HG02885 (cell line): ENCODE data around the gene MAST4.
A peak's percentile ranks its signal among the peaks of the same experiment; 100 is the strongest.

Experiments used
- ATAC-seq: cut with Tn5 transposase; IDR thresholded peaks from one replicate; pipeline ENCODE4 v1.9.1; 2021; ENCODE audit warnings: mild to moderate bottlenecking; ENCODE audit not compliant: unreplicated experiment, poor library complexity

The MAST4 gene

DNA sequence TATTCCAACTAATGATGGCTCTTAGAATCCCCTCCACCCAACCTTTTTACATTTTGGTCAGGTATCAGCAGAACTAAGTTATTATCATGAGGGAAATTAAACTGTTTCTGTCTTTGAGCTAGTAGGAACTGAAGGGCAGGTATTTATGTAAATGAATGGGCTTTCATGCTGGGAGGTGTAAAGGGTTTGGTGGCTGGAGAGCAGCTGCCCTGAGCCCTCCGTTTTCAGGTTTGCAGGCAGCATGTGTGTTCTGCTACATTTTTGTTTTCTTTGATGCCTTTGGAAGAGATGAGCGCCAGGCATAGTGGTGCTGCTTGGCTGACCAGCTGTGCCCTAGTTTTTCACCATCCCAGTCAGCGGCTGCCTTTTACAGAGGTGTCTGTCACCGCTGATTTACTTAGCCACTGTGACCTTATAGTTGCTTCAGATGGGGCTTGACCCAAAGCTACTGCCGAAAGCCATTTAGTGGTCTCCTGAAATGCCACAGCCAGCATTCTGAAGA is 231.9 kb downstream of the MAST4 start:
- peak; percentile 28 for ATAC-seq

DNA sequence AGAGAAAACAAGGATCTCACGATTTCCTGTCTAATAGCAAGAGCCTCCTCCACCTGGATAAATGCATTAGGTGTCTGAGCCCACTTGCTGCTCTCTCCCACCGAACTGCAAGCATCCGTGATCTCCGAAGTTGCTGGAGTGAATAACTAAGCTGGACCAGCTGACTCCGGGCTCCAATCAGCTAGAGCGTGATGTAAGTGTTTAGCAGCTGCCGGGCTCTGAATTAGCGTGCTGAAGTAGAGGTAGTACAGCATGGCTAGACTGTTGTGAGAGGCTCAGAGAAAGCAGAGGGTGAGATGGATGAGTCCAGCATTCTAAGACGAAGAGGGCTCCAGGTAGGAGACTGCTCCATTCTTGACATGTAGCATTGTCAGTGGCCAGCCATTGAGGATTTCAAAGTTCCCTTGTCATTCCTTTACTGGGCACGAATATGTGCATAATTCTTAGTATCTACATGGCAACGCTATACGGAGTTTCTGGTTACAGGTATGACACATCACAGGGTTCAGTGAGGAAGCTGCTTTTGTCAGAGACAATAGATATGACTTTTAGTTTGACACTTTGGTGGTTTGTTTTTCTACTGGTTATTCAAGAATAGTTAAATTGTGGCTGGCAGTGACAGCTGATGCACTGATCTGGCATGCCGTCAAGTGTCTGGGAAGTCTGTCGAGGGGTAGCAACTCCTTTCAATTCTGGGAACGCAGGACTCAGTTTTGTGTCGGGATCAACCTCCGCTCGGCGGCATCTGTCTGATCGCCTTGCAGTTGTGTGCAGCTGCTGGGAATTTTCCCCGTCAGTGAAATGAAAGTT is 232.6 kb downstream of the MAST4 start:
- ATAC-seq = peak; percentile 77

DNA sequence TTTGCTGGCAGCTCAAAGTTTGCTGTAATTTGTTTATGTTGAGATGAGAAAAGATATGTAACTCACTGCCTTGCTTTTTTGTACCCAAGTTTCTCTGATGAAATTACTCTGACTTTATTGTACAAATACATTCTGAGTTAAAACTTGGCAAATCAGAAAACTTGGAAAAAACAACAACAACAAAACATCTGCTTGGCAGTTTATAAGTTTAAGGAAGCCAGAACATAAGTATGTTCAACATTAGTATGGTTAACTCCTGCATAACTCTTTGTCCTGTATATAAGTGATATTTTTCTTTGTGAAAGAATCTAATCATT is 233.1 kb downstream of the MAST4 start:
- no peak for ATAC-seq

DNA sequence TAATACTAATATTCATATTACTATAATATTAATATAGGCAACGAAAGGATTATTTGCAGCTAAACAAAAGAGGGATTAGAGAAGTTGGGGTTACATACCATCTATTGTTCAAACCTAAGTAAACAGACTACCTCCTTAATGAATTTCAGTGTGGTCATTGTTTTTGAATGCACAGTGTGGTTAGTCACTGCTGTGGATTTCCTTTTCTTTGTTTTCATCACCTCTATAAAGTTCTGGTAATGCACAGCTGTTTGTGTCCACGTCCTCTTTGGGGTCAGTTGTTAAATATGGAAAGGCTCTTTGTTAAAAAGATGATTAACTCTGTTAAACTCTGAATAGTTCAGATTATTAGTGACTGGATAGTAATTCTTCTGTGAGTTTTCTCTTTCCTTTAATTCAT is 233.6 kb downstream of the MAST4 start:
- ATAC-seq = no peak

DNA sequence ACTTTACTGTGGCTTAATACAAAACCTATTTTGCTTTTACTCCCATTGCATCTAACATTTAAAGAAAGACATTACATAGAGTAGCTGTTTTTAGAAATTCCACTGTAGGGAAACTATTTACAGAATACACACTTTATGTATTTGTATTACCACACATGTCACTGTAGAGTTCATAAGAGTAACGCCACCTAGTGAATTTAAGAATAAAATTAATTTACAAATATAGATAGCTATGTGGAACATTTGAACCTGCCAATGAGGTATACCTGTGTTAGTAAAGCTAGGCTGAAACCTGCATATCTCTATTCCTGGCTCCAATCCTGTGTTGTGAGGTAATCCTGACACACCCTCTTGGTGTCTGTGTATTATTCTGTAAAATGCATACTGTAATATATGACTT is 234.4 kb downstream of the MAST4 start:
- no peak for ATAC-seq

DNA sequence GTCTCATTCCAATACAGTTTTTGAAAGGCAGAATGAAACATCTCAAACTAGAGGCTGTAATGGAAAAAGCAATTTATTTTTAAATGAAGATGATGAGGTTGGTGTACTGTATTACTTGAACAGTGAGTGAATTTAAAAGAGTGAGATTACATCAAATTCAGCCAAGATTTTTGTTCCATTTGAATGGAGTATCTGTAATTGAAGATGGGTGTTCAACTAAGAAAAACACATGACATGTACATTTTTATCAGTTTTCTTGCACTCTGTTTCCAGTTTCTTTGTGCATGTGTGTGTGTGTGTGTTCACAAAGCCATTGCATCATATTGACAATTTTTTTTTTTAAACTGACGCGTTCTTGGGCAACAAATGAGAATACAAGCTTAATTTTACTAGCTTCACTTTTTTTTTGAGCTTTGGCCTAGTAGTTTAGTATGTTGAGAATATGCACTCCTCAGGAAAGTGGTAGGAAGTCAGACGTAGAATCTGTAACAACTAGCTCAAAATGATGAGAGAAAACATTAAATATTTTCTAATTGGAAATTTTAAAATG is 243.5 kb downstream of the MAST4 start:
- no peak for ATAC-seq

DNA sequence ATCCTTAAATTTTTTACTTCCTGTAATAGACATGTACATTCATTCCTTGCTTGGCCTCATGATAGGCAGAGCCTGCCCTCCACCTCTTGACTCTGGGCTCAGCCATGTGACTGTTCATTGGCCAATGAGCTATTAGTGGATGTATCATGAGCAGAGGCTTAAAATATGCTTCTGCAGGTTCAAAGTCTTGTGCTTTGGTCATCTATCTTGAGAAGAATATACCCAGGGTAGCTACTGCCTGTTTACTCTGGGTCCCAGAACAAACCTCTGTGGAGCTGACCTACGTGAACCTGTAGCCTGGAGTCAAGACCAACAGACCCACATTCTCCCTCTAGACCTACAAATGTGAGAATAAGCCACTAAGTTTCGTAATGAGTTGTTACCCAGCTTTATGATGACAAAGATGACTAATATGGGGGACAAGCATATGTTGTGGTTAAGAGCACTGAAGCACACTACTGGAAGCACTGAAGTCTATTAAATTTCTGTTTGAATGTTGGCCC is 244.4 kb downstream of the MAST4 start:
- peak; percentile 99 for ATAC-seq

DNA sequence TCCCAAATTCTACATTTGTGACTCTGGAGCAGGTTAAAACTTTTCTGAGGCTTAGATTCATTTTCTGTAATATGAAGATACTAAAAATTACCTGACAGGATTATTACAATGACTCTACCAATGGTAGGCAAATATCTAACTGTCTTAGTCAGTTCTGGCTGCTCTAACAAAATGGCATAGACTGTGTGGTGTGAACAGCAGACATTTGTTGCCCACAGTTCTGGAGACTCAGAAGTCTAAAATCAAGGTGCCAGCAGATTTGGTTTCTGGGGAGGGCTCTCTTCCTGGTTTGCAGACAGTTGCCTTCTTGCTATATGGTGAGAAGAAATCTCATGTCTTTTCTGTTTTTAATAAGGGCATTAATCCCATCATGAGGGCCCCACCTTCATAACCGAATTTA is 245.1 kb downstream of the MAST4 start:
- ATAC-seq = no peak

DNA sequence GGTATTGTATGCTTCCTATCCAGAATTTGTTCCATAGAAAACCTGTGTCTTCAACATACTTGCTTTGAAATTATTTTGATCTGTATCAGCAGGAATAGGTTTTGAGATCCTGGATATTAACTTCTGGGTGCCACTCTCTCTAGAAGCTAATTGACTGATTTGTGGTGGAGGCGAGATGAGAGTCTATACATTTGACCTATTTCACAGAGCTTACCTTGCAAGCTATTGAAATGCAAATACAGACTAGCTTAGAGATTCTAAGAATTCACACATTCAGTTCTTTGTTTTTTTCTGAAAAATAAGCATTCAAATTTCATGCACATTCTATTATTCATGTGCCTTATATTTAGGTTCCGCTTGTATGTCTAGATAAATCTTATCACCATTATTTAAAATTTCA is 246.3 kb downstream of the MAST4 start:
- ATAC-seq = no peak

DNA sequence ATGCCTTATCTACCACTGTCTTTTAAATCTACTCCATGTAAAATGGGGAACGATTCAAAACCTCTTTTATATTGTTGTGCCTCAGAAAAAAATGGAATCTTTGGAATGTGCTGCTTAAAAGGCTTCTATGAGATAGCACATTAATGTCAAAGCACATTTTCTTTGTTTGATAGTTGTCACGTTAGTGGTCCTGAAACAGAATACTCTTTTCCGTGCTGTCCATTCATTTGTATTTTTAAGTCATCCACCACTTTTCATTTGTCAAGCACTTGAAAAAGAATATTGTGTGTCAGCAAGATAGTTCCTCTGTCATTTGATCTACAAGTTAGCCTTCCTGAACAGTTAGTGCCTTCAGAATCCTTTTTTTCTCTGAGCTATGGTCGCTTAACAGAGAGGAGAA is 246.9 kb downstream of the MAST4 start:
- ATAC-seq = no peak

DNA sequence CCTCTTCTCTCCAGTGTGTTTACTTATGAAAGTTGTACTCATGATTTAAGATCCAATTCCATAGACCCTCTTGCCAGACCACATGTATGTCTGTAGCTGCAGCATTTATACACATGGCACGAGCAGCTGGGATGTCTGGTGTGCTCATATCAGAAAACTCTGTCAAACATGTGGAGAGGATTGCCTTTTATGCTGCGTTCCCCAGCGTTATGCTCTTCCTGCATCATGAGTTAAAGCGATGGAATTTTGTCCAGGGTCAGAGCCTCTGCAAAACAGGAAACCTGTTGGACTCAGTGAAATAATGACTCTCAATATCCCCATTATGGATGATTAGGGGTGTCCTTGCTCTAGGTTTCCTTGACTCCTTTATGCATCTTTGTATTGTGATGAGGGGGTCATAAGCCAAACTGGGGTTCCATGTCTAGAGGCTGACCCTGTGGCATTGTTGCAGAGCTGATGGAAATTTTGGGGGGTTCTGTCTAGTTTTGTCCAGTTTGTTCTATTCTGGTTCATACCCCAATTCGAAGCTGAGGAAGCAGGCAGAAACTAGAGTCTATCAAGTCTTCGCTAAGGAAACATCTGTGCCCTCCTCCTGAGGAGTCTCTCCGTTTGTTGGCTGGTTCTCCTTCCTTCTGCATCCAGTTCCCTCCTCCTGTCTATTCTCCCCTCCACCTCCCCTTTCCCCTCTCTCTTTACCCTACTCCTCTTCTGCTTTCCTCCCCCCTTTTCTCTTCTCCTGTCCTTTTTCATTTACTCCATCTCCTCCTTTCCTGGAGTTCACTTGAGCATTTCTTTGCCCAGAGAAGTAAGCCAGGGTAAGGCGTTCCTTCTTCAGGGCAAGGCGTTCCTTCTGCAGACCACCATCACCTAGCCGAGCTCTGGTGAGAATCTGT is 252.8 kb downstream of the MAST4 start:
- no peak for ATAC-seq

DNA sequence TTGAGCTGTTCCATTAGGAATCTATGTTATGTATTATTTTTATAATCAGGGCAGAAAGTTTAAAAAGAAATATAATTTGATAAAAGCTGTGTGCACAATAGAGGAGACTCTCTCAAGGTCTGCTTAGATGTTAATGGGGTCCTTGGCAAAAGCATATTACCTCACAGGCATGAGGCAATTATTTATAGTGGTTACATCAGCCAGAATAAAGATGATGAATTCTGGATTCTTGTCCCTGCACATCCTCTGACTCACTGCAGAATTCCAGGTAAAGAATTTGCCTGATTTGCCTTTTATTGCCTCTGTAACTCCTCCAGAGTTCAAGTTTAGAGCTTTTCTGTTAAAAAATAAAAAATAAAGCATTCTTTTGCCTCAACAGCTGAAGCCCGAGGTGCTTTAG is 253.6 kb downstream of the MAST4 start:
- no peak for ATAC-seq

DNA sequence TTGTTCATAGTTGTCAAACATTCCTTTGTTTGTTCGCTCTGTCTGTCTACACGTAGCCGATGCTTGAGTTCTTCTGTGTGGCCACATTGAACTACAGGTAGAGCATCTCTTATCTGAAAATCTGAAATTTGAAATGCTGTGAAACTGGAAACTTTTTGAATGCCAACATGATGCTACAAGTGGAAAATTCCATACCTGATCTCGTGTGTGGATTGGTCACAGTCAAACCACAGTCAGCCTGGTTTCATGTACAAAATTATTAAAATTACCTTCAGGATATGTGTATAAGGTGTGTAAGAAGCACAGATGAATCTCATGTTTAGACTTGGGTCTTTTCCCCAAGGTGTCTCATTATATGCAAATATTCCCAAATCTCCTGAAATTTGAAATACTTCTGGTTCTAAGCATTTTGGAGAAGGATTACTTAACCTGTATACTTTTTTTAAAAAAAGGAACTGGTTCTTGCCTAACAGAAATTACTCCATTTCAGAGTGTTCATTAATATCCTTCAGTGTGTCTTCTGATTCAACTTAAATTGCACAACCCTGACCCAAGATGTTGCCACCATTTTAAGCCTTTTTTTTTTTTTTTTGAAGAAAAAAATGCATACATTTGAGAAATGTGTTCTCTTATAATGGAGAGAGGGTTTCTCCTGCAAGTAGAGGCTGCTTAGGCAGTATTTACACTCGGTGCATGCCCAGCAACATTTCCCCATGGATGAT is 254.3 kb downstream of the MAST4 start:
- no peak for ATAC-seq

DNA sequence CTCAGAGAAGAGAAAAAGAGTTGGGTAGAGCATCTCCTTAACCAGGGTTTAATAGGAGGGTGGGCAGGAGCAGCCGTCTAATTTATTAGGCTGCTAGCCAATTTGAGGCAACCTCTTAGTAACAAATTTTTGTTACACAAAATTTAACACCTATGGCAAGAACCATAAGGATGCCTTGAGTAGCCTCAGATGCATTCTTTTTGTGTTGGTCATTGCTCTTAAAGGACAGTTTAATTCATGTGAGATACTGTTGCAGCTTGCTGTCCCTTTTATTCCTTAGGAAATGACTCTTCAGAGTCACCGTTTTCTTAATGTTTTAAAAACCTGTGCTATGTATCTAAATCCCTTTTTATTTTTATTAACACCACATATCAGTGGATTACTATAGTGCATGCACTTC is 255.1 kb downstream of the MAST4 start:
- ATAC-seq = no peak

DNA sequence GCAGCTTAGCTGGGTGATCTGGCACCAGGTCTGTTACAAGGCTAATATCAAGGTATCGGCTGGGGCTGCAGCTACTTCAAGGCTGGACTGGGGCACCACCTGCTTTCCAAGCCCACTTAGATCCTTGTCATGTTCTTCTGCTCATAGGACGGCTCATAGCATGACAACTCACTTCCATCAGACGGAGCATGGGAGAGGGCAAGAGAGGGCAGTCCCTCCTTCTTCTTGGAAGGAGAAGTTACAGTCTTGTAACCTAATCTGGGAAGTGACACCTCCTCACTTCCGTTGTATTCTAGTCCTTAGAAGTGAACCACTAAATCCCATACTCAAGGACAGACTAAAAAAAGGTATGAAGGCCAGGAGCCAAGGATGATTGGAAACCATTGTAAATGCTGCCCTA is 258.2 kb downstream of the MAST4 start:
- no peak for ATAC-seq

DNA sequence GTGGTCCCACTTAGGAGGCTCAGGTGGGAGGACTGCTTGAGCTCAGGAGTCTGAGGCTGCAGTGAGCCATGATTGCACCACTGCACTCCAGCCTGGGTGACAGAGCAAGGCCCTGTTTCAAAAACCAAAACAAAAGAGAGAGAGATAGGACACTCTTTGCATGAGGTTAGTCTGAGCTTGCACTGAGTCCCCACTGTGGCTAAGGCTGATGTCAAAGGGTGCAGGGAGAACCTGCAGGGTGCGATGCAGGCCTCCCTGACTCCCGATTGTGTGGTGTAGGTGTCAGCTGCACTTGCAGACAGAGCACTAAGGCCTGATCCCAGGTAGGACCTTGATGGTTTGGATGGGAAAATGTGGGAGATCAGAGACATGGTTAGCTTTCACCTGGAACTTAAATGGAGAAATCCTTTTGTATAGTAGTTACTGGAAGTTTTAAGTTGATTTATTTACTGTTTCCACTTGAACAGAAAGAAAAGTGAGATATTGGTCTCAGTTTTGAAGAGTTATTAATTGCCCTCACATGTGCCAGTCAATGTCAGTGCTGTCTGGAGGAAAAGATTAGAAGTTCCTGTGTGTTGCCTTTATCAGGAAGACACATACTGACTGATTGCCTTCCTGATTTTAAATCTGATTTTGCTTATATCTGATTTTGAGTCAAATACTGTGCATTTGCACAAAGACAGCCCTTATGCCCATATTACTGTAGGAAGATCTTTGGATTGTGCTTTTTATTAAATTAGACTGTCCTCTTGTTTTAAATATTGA is 260.0 kb downstream of the MAST4 start:
- ATAC-seq = no peak

DNA sequence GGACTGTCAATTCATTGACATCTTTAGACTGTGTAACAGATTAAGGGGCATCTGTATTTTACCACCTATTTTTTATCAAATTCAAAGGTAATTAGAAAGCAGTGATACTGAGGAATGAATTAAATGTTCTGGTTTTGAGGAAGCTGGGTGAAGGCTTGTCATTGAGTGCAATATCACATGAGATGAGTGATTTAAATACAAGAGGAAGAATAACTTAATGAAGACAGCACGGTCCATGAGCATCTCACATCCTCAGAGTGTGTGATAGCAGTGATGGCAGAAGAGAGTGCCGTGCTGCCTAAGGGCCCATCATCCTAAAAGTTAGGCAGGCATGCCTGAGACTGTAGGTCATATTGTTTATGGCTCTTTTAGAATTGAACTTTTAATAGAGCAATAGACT is 263.3 kb downstream of the MAST4 start:
- no peak for ATAC-seq

DNA sequence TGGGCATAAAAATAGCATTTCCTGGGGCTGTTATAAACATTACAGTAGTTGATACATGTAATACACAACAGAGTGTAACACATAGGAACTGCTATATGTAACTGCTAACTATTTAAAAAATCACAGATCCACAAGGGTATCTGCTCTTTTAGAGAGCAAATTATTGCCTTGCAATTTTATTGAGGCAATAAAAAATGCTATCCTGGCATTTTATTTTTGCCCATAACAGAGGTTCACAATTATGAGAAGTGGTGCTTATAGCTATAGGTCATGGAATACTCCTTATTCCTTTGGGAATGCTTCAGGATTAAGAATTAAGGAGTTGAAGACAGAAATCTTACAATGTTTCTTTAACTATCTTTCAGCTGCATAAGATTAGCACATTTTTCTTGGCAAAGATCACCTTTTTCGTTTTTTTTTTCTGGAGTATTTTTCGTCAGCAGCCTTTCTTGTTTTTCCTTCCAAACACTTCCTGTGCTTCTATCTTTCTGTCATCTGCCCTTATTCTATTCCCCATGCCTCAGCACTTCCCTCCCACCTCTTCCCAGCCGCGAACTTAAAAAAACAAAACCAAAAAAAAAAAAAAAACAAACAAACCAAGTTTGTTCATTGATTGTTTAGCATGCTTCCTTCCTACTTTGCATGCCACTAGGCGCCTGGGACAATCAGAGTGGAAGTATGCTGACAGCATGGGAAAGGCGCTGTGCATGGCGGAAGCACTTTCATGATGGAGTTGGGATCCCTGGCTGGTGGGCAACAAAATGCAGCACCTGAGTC is 264.2 kb downstream of the MAST4 start:
- ATAC-seq = no peak

DNA sequence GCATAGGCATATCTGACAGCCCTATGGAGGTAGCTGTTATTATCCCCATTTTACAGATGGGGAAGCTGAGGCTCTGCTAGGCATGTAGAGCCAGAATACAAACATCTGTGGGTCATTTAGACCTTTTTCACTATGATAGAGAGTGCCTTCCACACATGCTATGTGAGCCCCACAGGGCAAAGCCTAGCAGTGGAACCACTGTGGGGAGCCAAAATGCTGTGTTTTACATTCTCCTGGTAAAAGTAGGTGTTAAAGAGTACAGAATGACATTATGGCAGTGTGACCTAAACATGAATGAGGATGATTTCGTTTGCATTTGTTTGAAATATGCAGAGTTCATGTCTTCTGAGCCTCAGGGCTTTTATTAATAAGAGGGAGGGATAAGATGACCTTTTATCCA is 265.2 kb downstream of the MAST4 start:
- ATAC-seq = no peak
